K562 (cell line): ENCODE measurements around the gene CAPZB. TPM values are rescaled to one million over a fixed set of nuclear protein-coding genes. Genes with fewer than 3 reads are reported as not detected.

Experiments
- ARID2 ChIP-seq: fragments of 450-650 bp; IDR thresholded peaks from 2 replicates; pipeline ENCODE4 v1.6.1; 2017; ENCODE audit warnings: antibody characterized with exemption, mild to moderate bottlenecking
- BRF1 ChIP-seq: IDR thresholded peaks from 3 replicates; pipeline ENCODE4 v1.6.1; 2011; ENCODE audit warnings: borderline replicate concordance, mild to moderate bottlenecking; ENCODE audit not compliant: insufficient read length; ENCODE audit errors: extremely low read depth
- CAMTA2 ChIP-seq: fragments of 250-450 bp; sonication (Bioruptor Pico); conservative IDR thresholded peaks from 2 replicates; pipeline ENCODE4 v1.5.1; 2022
- ELF1 ChIP-seq: fragments of 200-800 bp; sonication (Bioruptor generic); IDR thresholded peaks from 2 replicates; pipeline ENCODE4 v1.6.1; 2016; ENCODE audit warnings: missing genetic modification characterization, missing compliant biosample characterization
- EP400 ChIP-seq: fragments of 450-650 bp; IDR thresholded peaks from 2 replicates; pipeline ENCODE4 v1.6.1; 2017; ENCODE audit warnings: antibody characterized with exemption, mild to moderate bottlenecking, moderate library complexity
- ESRRB ChIP-seq: fragments of 250-450 bp; sonication (Bioruptor Pico); IDR thresholded peaks from 2 replicates; pipeline ENCODE4 v1.5.0; 2020; ENCODE audit warnings: mild to moderate bottlenecking, moderate library complexity, borderline replicate concordance
- GTF2A2 ChIP-seq: IDR thresholded peaks from 2 replicates; pipeline ENCODE4 v1.6.1; 2016; ENCODE audit warnings: mild to moderate bottlenecking, missing genetic modification characterization, missing compliant biosample characterization
- HNRNPUL1 ChIP-seq: fragments of 200-400 bp; formaldehyde crosslinking; IDR thresholded peaks from 2 replicates; pipeline ENCODE4 v1.6.1; 2017; ENCODE audit warnings: low read length
- POLR2AphosphoS5 ChIP-seq: IDR thresholded peaks from 2 replicates; pipeline ENCODE4 v1.6.1; 2011; ENCODE audit warnings: mild to moderate bottlenecking, low read depth, low read length, moderate library complexity; ENCODE audit not compliant: control insufficient read depth, insufficient read depth
- WHSC1 ChIP-seq: IDR thresholded peaks from one replicate; pipeline ENCODE4 v1.6.1; 2012; ENCODE audit warnings: low read length, control low read depth, inconsistent platforms
- ZBTB1 ChIP-seq: sonication (generic); formaldehyde crosslinking; IDR thresholded peaks from 2 replicates; pipeline ENCODE4 v1.8.1; 2023; ENCODE audit warnings: missing genetic modification reagents, low read depth, mild to moderate bottlenecking, borderline replicate concordance
- ZNF57 ChIP-seq: fragments of 450-650 bp; formaldehyde crosslinking; IDR thresholded peaks from 2 replicates; pipeline ENCODE4 v1.4.0; 2020; ENCODE audit warnings: mild to moderate bottlenecking, moderate library complexity
- polyA plus RNA-seq, 8 experiments: library from polyadenylated mRNA; depleted of rRNA in 4 of 8; stranded (reverse) in 5 of 8; unstranded in 3 of 8; fragments of >200 nt; fragmentation: Nextera tagmentation in 2 of 8; fragmentation: Illumina TruSeq in 1 of 8; extraction: Ambion mirVana in 2 of 8; extraction: Trizol in 1 of 8; gene quantifications; 2 replicates each; pipeline versions ENCODE4 v1.2.1 to v1.2.3, GENCODE V29; 2011 to 2014; ENCODE audit warnings: inconsistent platforms in 1 of 8, missing spikeins in 1 of 8
- total RNA-seq, 7 experiments: library from RNA; depleted of rRNA in 6 of 7; stranded (reverse); fragments of >200 nt in 6 of 7; fragmentation: Illumina TruSeq in 2 of 7; extraction: Trizol in 2 of 7; gene quantifications; 2 replicates each; pipeline versions ENCODE4 v1.2.1 to v1.2.3, GENCODE V29; 2011 to 2021; ENCODE audit warnings: low replicate concordance in 1 of 7
- TF ChIP-seq, protein P1 (sequence below): sonication (generic); formaldehyde crosslinking; IDR thresholded peaks from 2 replicates; pipeline ENCODE4 v1.8.1; 2023; ENCODE audit warnings: mild to moderate bottlenecking, missing genetic modification reagents
- TF ChIP-seq, protein P2 (sequence below), 2 experiments: fragments of 250-450 bp in 1 of 2; fragments of 450-650 bp in 1 of 2; sonication (Bioruptor Pico) in 1 of 2; IDR thresholded peaks; 2 replicates each; pipeline versions ENCODE4 v1.6.1 to v1.8.0; 2016 to 2021; ENCODE audit warnings: mild to moderate bottlenecking in 2 of 2, moderate library complexity in 2 of 2, missing compliant biosample characterization in 1 of 2, missing genetic modification characterization in 1 of 2
- TF ChIP-seq, protein P3 (sequence below): sonication (generic); formaldehyde crosslinking; IDR thresholded peaks from 2 replicates; pipeline ENCODE4 v1.8.0; 2022; ENCODE audit warnings: missing genetic modification reagents, mild to moderate bottlenecking, borderline replicate concordance
- TF ChIP-seq, protein P4 (sequence below), 3 experiments: IDR thresholded peaks in 2 of 3; conservative IDR thresholded peaks in 1 of 3; 2 replicates each; pipeline ENCODE4 v1.5.1; 2011 to 2012; ENCODE audit warnings: low read length in 3 of 3, mild to moderate bottlenecking in 3 of 3, control low read depth in 2 of 3, improper control_type of control experiment in 1 of 3, inconsistent platforms in 1 of 3, low read depth in 1 of 3, mixed read lengths in 1 of 3, moderate library complexity in 1 of 3; ENCODE audit not compliant: insufficient read depth in 2 of 3
- TF ChIP-seq, protein P5 (sequence below): fragments of 450-650 bp; formaldehyde crosslinking; IDR thresholded peaks from 2 replicates; pipeline ENCODE4 v1.4.0; 2020; ENCODE audit warnings: mild to moderate bottlenecking, moderate library complexity
- TF ChIP-seq, protein P6 (sequence below), 2 experiments: fragments of 450-650 bp; conservative IDR thresholded peaks; 2 replicates each; pipeline ENCODE4 v1.6.1; 2017; ENCODE audit warnings: mild to moderate bottlenecking in 2 of 2, moderate library complexity in 2 of 2

The CAPZB gene
- total and polyA plus RNA-seq, 9 of the 15 experiments (the other 6 are each of a cell fraction or from before 2014, with no cell fraction given): 57.6 to 297 (median 125) TPM

DNA sequence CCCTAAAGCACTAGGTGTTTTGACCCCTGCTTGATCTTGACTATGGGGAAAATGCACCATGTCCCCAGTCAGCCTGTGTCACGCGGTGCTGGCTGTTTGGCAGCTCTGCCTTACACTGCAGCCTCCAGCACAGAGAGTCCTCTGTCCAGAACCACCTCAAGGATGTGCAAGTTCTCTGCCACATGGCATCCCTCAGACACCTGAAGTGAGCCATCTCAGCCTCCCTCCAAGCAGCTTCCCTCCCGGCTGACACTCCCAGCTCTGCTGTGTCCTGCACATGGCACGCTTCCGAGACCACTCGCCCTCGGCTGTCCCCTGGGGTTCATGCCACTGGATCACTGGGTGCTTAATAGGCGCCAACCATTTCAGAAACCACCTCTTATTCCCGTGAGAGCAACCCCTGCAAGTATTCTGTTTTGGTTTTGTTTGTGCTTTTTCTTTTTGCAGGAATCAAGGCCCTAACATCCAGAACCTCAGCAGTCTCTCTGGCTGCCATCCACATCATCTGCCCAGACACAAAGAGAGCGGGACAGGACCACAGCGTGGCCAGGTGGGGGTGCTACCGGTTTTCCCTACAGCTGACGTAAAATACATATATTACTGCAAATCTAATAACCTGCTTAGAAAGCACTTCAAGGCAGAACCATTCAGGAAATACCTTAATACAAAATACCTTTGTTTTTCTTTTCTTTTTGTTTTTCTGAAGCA lies 45.7 kb downstream of the CAPZB start (continued):
- TF ChIP-seq, protein P1, sequence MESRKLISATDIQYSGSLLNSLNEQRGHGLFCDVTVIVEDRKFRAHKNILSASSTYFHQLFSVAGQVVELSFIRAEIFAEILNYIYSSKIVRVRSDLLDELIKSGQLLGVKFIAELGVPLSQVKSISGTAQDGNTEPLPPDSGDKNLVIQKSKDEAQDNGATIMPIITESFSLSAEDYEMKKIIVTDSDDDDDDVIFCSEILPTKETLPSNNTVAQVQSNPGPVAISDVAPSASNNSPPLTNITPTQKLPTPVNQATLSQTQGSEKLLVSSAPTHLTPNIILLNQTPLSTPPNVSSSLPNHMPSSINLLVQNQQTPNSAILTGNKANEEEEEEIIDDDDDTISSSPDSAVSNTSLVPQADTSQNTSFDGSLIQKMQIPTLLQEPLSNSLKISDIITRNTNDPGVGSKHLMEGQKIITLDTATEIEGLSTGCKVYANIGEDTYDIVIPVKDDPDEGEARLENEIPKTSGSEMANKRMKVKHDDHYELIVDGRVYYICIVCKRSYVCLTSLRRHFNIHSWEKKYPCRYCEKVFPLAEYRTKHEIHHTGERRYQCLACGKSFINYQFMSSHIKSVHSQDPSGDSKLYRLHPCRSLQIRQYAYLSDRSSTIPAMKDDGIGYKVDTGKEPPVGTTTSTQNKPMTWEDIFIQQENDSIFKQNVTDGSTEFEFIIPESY: 0 out of 2 replicates have a peak, but pooled peaks have one; percentile 45
- TF ChIP-seq ZBTB1 (CRISPR knock-in tag) (no peak), GTF2A2 (no peak), POLR2AphosphoS5 (no peak), HNRNPUL1 (no peak), ARID2 (no peak), ELF1 (tag) (no peak), BRF1 (no peak), EP400 (no peak), ZNF57 (CRISPR knock-in tag) (no peak), CAMTA2 (CRISPR knock-in tag) (no peak), ESRRB (CRISPR knock-in tag) (no peak), WHSC1 (peak; percentile 66)
- TF ChIP-seq, protein P2, sequence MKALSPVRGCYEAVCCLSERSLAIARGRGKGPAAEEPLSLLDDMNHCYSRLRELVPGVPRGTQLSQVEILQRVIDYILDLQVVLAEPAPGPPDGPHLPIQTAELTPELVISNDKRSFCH (CRISPR knock-in tag; IDR thresholded peaks at IDR 0.05): no peak
- TF ChIP-seq, protein P2 (tag; IDR thresholded peaks at IDR 0.05): no peak
- TF ChIP-seq, protein P3, sequence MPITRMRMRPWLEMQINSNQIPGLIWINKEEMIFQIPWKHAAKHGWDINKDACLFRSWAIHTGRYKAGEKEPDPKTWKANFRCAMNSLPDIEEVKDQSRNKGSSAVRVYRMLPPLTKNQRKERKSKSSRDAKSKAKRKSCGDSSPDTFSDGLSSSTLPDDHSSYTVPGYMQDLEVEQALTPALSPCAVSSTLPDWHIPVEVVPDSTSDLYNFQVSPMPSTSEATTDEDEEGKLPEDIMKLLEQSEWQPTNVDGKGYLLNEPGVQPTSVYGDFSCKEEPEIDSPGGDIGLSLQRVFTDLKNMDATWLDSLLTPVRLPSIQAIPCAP: no peak
- TF ChIP-seq, protein P4, sequence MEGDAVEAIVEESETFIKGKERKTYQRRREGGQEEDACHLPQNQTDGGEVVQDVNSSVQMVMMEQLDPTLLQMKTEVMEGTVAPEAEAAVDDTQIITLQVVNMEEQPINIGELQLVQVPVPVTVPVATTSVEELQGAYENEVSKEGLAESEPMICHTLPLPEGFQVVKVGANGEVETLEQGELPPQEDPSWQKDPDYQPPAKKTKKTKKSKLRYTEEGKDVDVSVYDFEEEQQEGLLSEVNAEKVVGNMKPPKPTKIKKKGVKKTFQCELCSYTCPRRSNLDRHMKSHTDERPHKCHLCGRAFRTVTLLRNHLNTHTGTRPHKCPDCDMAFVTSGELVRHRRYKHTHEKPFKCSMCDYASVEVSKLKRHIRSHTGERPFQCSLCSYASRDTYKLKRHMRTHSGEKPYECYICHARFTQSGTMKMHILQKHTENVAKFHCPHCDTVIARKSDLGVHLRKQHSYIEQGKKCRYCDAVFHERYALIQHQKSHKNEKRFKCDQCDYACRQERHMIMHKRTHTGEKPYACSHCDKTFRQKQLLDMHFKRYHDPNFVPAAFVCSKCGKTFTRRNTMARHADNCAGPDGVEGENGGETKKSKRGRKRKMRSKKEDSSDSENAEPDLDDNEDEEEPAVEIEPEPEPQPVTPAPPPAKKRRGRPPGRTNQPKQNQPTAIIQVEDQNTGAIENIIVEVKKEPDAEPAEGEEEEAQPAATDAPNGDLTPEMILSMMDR (IDR thresholded peaks at IDR 0.05 in 2 of 3, conservative IDR thresholded peaks at IDR 0.05 in 1 of 3; ENCODE audit: insufficient read depth in 2 of 3, low read depth in 1 of 3, low read length in 3 of 3): peak; percentile 52 to 74 (median 70)
- TF ChIP-seq, protein P5, sequence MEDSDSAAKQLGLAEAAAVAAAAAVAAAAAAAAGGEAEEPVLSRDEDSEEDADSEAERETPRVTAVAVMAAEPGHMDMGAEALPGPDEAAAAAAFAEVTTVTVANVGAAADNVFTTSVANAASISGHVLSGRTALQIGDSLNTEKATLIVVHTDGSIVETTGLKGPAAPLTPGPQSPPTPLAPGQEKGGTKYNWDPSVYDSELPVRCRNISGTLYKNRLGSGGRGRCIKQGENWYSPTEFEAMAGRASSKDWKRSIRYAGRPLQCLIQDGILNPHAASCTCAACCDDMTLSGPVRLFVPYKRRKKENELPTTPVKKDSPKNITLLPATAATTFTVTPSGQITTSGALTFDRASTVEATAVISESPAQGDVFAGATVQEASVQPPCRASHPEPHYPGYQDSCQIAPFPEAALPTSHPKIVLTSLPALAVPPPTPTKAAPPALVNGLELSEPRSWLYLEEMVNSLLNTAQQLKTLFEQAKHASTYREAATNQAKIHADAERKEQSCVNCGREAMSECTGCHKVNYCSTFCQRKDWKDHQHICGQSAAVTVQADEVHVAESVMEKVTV: no peak
- TF ChIP-seq, protein P6, sequence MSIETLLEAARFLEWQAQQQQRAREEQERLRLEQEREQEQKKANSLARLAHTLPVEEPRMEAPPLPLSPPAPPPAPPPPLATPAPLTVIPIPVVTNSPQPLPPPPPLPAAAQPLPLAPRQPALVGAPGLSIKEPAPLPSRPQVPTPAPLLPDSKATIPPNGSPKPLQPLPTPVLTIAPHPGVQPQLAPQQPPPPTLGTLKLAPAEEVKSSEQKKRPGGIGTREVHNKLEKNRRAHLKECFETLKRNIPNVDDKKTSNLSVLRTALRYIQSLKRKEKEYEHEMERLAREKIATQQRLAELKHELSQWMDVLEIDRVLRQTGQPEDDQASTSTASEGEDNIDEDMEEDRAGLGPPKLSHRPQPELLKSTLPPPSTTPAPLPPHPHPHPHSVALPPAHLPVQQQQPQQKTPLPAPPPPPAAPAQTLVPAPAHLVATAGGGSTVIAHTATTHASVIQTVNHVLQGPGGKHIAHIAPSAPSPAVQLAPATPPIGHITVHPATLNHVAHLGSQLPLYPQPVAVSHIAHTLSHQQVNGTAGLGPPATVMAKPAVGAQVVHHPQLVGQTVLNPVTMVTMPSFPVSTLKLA (conservative IDR thresholded peaks at IDR 0.05): no peak
